ENCODE measurements around the gene CDH6.
"Not testable (repeated sequence)": the region's sequence is repeated elsewhere in the genome, so short reads cannot be mapped to it uniquely, and the experiment has no call there.

CDH6 gene

DNA sequence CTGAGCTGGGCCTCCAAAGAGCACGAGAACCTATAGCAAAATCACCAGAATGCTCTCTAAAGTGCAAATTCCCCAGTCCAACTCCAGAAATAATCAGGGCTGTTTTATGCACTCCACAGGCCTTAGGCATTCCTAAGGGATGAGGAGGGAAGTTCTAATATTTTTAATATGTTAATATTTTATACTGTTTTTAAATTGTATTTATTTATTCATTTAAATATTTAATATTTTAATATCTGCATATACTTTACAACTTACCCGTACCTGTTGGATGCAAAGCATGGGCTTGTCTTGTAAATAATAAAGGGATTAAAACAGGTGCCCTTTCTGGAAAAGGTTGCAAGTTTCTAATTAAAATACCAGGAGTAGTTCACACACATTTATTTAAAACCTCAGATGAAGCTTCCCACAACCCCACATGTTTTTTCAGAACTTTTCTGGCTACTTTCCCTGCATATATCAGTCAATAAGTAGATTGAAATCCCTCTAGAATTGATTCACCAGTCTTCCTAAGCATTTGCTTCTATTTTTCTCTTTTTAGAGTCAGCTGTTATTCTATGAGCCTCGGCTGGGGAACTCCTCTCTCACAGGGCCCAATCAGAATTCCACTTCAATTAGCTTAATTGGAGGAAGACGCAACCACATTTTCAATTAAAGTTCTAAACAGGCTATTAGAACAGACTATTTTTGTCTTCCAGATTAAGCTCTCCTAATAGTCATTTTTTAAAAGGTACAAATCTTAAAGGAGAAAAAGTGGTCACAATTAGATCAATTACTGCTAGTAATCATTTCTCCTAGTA lies 140.8 kb downstream of the CDH6 start:
- no peak for DNase-seq

DNA sequence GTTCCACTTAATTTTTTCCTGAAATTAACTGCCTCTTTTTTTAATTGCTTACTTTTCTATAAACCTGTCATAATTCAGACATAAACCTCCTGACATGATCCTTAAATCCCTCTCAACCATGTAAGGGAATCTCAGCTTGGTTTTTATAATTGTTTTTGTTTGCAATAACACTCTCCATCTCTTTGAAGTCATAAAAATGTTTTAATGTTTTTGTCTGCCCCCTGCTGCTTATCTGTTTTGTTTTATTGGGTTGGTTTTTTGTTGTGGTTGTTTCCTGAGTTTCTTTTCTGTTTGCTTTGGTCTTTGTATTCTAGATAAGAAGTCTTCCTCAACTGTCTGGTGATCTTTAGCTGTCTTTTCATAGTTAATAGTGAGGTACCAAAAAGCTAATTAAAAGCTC lies 142.0 kb downstream of the CDH6 start:
- no peak for DNase-seq

GRCh38 chr5:31343946-31344345 lies 150.5 kb downstream of the CDH6 start:
- DNase-seq = no peak

DNA sequence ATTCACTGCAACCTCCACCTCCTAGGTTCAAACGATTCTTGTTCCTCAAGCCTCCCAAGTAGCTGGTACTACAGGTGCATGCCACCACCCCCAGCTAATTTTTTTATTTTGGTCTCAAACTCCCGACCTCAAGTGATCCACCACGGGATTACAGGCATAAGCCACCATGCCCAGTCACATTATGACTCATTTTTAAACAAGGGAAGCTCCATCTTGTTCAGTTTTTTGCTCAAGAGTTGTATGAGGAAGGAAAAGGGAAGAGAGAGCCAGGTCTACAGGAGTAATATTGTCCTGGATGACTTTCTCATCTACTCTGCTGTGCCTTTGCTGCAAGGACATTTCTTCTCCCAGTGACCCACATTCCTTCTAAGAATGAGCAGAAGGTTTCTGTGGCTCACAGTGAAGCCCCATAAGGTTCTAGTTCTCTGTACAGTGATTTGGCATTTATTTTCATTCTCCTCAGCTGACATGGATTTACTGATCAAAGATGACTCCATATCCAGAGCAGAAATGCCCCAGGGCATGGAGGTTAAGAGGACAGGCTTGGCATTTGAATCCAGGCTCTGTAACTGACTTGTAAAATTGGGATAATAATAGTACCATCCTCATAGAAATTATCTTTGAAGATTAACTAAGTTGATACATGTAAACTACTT lies 153.5 kb downstream of the CDH6 start:
- no peak for DNase-seq

- DNase-seq = no peak
Observed at GRCh38 chr5:31347552-31347905, 154.0 kb downstream of the CDH6 start.

DNA sequence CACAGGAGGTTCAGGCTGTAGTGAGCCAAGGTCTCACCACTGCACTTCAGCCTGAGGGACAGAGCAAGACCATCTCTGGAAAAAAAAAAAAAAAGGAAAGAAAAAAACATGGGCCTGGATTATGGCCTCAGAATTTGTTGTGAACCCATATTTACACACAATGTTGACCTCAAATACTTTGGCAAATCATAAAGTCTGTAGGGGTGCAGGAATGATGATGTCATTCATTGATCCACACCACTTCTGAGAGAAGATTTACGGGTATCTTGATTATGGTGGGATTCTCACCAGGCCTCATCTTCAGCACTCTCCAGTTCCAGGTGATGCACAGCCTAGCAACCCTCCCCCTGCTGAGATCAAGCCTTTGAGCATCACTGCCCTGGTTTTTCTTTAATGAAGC lies 156.9 kb downstream of the CDH6 start:
- no peak for DNase-seq

GRCh38 chr5:31355337-31355736 lies 161.9 kb downstream of the CDH6 start:
- DNase-seq = no peak

GRCh38 chr5:31357038-31357437 lies 163.6 kb downstream of the CDH6 start:
- no peak for DNase-seq

DNA sequence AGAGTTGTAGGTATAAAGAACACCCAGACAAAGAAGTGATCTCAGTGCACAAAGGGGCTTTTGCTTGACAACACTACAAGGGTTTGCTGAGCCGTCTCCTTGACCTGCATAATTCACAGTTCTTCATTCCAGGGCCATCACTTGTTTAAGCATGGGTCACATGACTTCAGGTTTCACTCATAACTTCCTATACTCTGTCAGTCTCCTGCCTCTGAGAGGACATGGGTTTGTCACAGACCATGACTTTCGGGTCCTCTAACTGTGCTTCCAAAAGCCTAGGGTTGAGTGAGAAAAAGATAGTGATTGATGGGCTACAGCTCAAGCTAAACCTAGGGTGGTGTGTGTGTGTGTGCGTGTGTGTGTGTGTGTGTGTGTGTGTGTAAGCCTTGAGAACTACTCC lies 166.4 kb downstream of the CDH6 start:
- DNase-seq = no peak

- no peak for DNase-seq
Observed at GRCh38 chr5:31361234-31361633, 167.7 kb downstream of the CDH6 start.

- DNase-seq = not testable (repeated sequence)
Observed at GRCh38 chr5:31361704-31362528, 168.4 kb downstream of the CDH6 start.

GRCh38 chr5:31362529-31362900 lies 169.0 kb downstream of the CDH6 start:
- DNase-seq = no peak

- no peak for DNase-seq
Observed at GRCh38 chr5:31362931-31363568, 169.6 kb downstream of the CDH6 start.

DNA sequence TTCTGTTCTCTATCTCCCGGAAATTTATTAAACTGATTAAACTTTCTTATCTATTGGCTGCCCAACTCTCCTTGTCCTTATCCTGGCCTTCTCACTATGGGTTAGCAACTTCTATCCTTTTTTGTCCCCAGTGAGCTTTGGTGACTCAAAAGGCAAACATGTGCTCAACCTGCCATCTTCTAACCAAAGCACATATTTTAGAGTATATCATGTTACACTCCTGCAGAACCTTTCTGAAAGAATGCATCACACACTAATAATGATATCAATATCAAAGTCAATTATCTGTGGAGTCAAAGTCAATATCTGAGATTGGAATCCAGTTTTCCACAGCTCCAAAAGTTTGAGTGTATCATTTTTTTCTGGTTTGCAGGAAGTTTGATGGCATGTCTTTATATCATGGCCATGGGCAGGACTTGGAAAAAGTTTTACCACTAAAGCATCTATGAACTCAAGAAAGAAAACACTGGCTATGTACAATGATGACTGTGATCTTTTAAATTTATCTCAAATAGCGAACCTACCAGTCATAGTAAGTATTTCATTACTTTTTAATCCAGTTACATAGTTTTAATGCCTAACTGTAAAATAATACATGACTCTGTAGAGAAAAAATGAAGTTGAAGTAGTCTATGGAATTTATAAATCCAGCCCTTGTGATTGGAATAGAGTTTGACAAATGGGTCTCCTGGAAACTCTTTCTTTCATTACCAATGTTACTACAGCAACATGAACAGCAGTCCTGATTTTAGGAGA lies 171.6 kb downstream of the CDH6 start:
- DNase-seq = no peak

- no peak for DNase-seq
Observed at GRCh38 chr5:31365776-31366175, 172.3 kb downstream of the CDH6 start.

- no peak for DNase-seq
Observed at GRCh38 chr5:31366941-31367340, 173.5 kb downstream of the CDH6 start.

DNA sequence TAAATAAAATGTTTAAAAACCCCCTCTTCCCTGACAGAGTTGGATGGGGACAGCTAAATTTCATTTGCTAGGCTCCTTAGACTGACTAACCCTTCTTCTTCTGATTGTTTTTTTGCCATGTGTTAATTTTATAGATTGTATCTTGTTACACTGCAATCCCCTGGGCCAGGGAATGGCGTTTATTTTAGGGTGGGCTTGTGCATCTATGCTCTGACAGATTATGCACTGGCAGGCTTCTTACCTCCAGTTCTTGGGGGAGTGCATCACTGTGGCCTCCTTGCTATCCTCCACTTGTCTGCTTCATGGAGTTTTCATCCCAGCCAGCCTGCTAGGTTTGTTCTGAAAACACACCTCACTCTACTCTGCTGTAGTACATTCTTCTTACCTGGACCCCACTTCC lies 178.6 kb downstream of the CDH6 start:
- no peak for DNase-seq

DNA sequence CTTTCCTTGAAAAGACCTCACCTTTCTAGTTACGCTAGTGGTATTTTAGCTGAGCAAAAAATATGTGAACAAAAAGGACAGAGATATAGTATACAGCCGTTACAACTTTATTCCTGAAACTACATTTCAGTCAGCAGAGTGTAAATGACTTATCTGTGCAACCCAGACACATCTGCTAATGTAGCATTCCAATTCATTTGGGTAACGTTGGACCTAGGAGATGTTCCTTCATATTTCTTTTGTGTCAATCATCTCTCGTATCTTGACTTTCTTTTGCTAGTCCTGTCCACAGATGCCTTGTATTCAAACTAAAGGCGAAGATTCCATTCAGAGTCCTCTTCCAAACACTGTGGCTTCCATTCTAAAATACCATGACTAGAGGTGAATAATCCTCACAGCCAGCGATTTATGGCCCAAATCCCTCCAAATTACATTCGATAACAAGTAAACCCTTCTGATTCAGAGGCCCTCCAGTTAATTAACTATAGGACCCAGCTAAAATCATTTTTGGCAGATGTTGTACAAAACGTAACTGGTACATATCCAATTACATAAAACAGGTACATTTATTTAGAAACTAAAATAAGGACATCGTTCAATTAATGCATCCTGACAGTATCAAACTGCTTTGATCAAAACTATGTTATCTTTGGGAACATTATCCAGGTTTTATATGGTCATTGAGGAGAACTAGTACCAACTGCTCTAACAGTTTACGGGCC lies 182.7 kb downstream of the CDH6 start:
- no peak for DNase-seq

DNA sequence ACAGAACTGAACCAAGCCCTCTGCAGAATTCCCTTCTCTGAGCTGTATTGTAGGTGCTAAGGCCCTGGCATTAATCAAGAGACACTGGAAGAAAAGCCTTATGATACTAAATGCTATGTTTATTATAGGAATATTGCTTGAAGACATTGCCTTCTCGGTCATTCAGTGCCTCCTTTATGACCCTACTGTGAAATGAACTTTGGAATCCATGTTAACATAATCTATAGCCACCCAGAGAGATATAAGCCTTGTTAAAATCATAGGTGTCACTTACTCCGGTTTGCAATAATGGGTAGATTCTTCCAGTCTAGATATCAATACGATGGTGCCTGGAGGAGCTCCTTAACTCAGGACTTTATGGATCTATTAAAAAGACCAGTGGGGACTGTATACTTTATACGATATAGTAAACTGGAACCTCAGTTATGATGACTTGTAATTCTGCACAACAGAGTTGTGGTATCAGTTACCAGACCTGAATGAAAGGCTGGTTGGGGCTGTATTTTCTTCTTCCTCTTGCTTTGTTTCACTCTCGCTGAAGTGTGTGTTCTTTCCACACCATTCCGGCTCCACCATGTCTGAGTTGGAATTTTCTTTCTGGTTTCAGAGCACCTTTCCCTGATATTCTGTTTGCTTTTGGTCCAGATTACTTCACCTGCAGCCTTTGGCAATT lies 183.9 kb downstream of the CDH6 start:
- DNase-seq = no peak

DNA sequence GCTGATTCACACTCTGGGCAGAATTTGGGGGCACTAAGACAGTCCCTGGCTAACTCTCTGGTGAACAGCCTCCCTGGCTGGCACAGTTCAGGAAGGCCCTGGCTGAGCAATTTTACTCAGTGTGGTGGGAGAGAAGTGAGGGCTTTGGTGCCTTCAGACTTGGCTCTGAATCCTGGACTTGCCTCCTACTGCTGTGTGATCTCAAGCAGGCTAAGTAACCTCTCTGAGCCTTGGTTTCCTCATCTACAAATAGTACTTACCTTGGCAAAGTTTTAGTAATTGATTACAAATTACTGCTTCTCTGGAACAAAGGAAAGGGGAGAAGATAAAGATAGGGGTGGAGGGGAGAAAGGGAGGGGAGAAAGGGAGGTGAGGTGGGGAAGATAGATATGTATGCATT lies 184.7 kb downstream of the CDH6 start:
- DNase-seq = no peak

Data from T-helper 9 cell (primary cell).